Left ventricle myocardium inferior (tissue), 1 donor: Measurements from ENCODE around the gene UVRAG. TPM values are rescaled to one million over a fixed set of nuclear protein-coding genes. Genes with fewer than 3 reads are reported as not detected.

ENCODE experiments used
- DNase-seq: peaks from one replicate; pipeline ENCODE4 v3.0.0-alpha.2; 2020
- H3K27ac ChIP-seq: fragments of 200-600 bp; replicated peaks from 2 replicates; pipeline ENCODE4 v1.8.0; 2021
- H3K27me3 ChIP-seq: fragments of 200-600 bp; 2 replicates; pipeline ENCODE4 v1.8.0; 2021; ENCODE audit warnings: low read depth
- H3K36me3 ChIP-seq: fragments of 200-600 bp; 2 replicates; pipeline ENCODE4 v1.8.0; 2021
- H3K4me1 ChIP-seq: fragments of 200-600 bp; 2 replicates; pipeline ENCODE4 v1.8.0; 2021
- H3K4me3 ChIP-seq: fragments of 200-600 bp; 2 replicates; pipeline ENCODE4 v1.8.0; 2021; ENCODE audit warnings: mild to moderate bottlenecking, moderate library complexity
- H3K9me3 ChIP-seq: fragments of 200-600 bp; replicated peaks from 2 replicates; pipeline ENCODE4 v1.8.0; 2021
- CTCF ChIP-seq: fragments of 200-600 bp; IDR thresholded peaks from 2 replicates; pipeline ENCODE4 v1.8.0; 2021; ENCODE audit warnings: antibody characterized with exemption, mild to moderate bottlenecking, borderline replicate concordance
- intact Hi-C: fragments of 100-400 bp; cut with micrococcal nuclease; formaldehyde crosslinking; loops from one replicate; pipeline ENCODE4 v1.11.0; 2022
- total RNA-seq: library from RNA; stranded (reverse); fragmentation: NEBNext Ultra II Directional; extraction: Animal tissue kit (Norgen Biotek cat#: 25700); gene quantifications from one replicate; pipeline ENCODE4 v1.2.1, GENCODE V29; 2021
- donor health status: DM: no; HTN: yes; CAD: no; lungs with severe emphysema.

The UVRAG gene
- total RNA-seq, 1 donor from 2014 or later: 11.4 TPM

- H3K4me3 ChIP-seq: no peak overlapping the region
- H3K27me3 ChIP-seq: no peaks in the 10 kb centered on the region
- H3K27ac ChIP-seq: no peak overlapping the region
- no peak for TF ChIP-seq CTCF
- peaks cover 12% of the 10 kb centered on the region for H3K36me3 ChIP-seq
- H3K4me1 ChIP-seq: peaks cover 16% of the 10 kb centered on the region
- H3K9me3 ChIP-seq: no peaks in the 10 kb centered on the region
- intact Hi-C loops: no loop called here
- DNase-seq: no peak
These were observed 93.0 kb downstream of the UVRAG start for GRCh38 chr11:75907906-75908527.

- Histone ChIP-seq H3K36me3 (peaks cover 17% of the 10 kb centered on the region), H3K9me3 (no peaks in the 10 kb centered on the region), H3K4me3 (no peak overlapping the region), H3K4me1 (no peaks in the 10 kb centered on the region), H3K27me3 (no peaks in the 10 kb centered on the region), H3K27ac (no peak overlapping the region)
- DNase-seq: no peak
- no peak for TF ChIP-seq CTCF
- intact Hi-C loops: no loop called here
These were observed 95.6 kb downstream of the UVRAG start for GRCh38 chr11:75910426-75911145.

GRCh38 chr11:75911459-75911858 lies 96.4 kb downstream of the UVRAG start:
- H3K27ac ChIP-seq: no peak overlapping the region
- H3K9me3 ChIP-seq: no peaks in the 10 kb centered on the region
- TF ChIP-seq CTCF: no peak
- DNase-seq: no peak
- intact Hi-C loops: no loop called here
- no peak overlapping the region for H3K4me3 ChIP-seq
- H3K36me3 ChIP-seq: peaks cover 17% of the 10 kb centered on the region
- no peaks in the 10 kb centered on the region for H3K4me1 ChIP-seq
- no peaks in the 10 kb centered on the region for H3K27me3 ChIP-seq

- H3K4me1 ChIP-seq: peaks cover 6% of the 10 kb centered on the region
- peaks cover 17% of the 10 kb centered on the region for H3K36me3 ChIP-seq
- no peaks in the 10 kb centered on the region for H3K9me3 ChIP-seq
- H3K4me3 ChIP-seq: no peak overlapping the region
- no peaks in the 10 kb centered on the region for H3K27me3 ChIP-seq
- no peak for DNase-seq
- intact Hi-C loops: no loop called here
- no peak overlapping the region for H3K27ac ChIP-seq
- no peak for TF ChIP-seq CTCF
These were observed 99.0 kb downstream of the UVRAG start for GRCh38 chr11:75913984-75914383.

GRCh38 chr11:75916882-75917281 lies 101.9 kb downstream of the UVRAG start:
- no peak for DNase-seq
- no peaks in the 10 kb centered on the region for H3K9me3 ChIP-seq
- intact Hi-C loops: no loop called here
- no peak for TF ChIP-seq CTCF
- H3K4me3 ChIP-seq: no peak overlapping the region
- H3K27ac ChIP-seq: no peak overlapping the region
- peaks cover 16% of the 10 kb centered on the region for H3K36me3 ChIP-seq
- no peaks in the 10 kb centered on the region for H3K27me3 ChIP-seq
- peaks cover 18% of the 10 kb centered on the region for H3K4me1 ChIP-seq
